GM21526 (cell line): ENCODE data around the gene PSMF1.
"Not testable (repeated sequence)": the region's sequence is repeated elsewhere in the genome, so short reads cannot be mapped to it uniquely, and the experiment has no call there.

Source experiments
- ATAC-seq: cut with Tn5 transposase; IDR thresholded peaks from one replicate; pipeline ENCODE4 v1.9.1; 2021; ENCODE audit warnings: moderate library complexity; ENCODE audit not compliant: unreplicated experiment, low FRiP score

The PSMF1 gene

DNA sequence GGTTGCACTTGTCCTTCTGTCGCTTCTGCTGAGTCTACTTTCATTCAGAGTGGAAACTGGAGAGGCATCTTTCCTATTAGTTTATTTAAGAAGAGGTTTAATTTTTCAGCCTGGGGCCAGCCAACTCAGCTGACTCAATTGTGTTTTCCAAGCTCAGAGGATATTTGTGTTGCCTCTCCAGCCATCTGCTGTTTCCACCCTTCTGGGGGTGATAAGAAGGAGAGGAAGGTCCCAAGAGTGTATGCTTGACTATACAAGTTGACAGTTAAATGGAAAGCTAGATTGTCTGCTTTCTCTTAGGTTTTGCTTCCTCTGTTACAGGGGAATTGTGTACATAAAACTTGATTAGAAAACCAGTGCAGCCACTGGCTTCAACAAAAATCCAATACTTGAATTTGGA lies 3.0 kb downstream of the PSMF1 start:
- no peak for ATAC-seq

DNA sequence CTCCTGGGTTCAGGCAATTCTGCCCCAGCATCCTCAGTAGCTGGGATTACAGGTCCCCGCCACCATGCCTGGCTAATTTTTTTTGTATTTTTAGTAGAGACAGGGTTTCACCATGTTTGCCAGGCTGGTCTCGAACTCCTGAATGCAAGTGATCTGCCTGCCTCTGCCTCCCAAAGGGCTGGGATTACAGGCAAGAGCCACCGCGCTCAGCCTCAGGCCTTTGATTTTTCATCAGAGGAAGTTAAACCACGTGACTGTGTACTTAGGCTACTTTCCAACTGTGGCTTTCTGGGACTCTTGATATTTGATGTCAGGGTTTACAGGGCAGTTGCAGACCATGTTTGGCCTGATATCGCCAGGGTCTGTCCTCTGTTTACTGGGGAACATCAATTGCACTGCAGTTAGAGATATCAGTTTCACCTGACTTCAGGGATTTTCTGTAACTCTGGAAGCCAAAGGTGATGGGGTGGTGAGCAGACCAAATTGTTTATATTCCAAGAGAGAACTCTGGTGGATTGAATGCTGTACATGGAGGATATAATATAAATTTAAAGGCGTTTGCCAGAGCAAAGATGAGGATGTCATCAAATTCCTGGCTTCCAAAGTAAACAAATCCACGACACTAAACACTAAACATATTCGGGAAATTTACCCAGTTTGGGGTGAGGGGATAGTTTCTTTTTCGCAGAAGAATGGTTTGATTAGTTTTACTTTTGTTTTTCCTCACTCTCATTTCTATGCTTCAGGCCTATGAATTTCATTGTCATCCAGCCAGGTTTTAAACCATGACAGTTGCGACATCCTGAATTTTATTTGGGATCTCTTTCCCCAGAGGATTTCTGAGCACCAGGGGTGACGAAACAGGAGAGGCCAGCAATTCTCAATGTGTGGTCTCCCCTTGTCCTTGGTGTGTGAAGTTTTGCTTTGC lies 4.2 kb downstream of the PSMF1 start:
- ATAC-seq, result no peak

DNA sequence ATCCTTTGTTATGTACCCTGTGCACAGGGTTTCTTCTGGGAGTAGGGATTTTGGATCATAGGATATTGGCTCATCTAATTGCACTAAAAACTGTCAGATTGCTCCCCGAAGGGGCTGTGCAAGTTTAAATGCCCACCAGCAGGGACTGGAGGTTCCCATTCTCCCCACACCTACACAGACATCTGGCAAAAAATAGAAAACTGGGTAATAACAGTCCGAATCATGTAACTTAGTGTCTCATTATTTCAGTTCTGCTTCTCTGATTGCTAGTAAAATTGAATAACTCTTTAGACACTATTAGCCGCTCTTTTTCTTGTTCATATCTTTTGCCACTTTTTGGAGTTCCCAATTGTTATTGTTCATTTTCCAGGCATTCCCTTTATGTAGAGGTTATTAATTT lies 5.3 kb downstream of the PSMF1 start:
- no peak for ATAC-seq

DNA sequence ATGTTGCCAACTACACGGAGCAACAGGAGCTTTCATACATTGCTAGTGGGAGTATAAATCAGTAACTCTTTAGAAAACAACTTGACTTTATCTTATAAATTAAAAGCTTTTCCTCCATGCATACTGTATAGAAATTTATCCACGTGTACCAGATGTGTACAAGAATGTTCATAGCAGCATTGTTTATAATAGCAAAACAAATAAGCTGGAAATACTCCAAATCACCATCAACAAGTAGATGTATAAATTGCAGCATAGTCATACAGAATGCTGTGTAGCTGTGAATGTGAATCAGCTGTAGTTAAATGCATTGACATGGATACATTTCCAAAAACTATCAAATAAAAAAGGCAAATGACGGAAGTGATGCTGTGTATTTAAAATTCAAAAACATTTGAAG lies 6.0 kb downstream of the PSMF1 start:
- ATAC-seq, result no peak

DNA sequence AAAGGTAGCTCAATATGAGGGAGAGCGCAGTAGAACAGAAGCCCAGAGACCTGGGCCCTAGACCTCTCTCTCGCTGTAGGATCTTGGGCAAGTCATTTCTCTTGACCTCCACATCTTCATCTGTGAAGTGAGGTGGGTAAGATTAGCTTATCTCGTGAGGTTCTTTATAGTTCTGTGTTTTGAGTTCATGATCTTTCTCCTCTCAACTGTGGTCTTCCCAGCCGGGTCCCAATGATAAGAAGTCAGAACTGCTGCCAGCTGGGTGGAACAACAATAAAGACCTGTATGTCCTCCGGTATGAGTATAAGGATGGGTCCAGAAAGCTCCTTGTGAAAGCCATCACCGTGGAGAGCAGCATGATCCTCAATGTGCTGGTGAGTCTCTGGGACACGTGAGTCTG lies 6.9 kb downstream of the PSMF1 start:
- no peak for ATAC-seq

DNA sequence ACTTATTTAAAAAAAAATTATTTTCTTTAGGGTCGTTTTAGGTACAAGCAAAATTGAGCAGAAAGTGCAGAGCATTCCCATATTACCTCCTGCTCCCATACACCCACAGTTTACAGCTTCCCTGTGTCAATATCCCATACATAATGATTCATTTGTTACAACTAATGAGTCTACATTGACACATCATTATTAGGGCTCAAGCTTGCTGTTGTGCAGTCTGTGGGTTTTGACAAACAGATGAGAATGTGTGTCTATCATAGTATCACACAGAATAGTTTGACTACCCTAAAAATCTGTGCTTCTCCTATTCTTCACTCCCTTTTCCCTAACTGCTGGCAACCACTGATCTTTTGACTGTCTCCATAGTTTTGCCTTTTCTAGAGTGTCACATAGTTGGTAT lies 9.4 kb downstream of the PSMF1 start:
- ATAC-seq, result no peak

DNA sequence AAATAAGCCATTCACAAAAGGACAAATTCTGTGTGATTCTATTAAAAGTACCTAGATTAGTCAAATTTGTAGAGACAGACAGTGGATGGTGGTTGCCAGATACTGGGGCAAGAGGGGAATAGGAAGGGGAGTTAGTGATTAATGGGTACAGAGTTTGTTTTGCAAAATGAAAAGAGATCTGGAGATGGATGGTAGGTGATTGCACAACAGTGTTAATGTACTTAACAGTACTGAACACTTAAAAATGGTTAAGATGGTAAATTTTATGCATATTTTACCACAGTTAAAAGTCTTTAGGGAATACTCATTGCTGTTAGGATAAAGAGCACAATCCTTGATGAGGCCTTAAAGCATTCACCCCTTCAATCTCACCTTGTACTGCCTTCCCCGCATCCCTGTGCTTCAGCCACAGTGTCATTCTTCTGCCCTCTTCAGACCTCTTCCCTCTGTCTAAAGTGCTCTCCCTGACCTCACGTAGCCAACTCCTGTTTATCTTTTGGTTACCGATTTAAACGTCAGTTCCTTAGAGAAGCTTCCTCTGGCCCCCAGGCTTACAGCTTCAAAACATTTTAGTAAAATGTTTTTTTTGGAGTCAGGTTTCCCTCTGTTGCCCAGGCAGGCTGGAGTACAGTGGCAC lies 11.8 kb downstream of the PSMF1 start:
- no peak for ATAC-seq

DNA sequence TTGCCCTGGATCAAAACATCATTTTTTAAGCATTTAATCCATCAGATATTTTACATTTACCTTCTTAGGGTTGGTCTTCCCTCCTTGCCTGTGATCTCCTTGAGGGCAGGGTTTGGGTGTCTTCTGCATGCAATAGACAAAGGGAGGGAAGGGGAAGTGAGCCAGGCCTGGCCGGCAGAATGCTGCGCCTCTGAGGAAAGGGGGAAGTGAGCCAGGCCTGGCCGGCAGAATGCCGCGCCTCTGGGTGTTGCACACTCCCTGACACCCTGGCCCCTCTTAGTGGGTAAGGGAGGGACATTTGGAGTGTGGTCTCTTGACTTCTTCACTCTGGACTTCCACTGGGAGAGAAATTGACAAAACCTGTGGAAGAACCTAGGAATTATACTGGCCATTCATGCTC lies 12.4 kb downstream of the PSMF1 start:
- no peak for ATAC-seq

DNA sequence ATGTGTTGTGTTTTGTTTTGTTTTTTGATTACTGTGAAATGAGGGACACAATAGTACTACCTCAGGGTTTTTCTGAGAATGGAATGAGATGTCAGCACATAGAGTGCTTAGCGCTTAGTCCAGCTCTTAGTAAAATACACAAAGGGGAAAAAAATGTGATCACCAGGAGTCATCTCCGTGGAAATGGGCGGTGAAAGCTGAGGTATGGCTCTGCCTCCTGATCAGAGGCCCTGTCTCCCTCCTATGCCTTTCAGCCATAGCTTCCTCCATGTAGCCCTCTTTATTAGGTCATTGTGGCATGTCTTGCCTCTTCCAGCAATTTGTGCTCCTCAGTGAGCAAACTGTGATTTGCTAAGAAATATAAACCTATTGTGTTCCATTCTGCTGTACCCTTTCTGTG lies 13.0 kb downstream of the PSMF1 start:
- no peak for ATAC-seq

DNA sequence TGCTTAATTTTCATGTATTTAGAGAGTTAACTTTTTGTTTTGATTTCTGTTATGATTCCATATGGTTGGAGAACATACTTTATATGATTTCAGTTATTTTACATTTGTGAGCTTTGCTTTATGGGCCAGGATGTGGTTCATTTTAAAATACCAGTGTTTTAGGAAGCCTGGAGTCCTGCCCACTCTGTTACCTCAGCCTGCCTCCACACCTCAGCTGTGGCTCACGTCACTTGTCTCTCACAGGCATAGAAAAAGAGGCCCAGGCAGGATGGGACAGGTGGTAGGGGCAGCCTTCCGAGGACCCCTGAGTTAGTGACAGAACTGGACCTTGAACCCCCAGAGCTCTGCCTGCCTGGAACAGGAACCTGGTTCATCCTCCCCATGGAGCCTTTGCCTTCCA lies 16.0 kb downstream of the PSMF1 start:
- no peak for ATAC-seq

DNA sequence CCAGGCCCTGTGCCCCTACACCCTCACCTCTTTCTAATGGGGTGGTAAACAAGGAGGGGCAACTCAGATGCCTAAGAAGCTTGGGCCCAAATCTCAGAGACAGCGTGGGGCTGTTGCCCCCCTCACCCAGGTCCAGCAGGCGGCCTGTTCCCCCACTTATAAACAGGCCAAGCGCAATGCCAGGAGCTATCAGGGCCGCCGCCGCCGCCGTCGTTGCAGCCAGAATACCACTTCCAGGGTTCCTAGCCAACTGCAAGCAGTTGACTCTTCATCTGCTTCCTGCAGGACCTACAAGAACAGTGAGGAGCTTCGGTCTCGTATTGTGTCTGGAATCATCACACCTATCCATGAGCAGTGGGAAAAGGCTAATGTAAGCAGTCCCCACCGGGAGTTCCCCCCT lies 16.4 kb downstream of the PSMF1 start:
- ATAC-seq, result no peak

DNA sequence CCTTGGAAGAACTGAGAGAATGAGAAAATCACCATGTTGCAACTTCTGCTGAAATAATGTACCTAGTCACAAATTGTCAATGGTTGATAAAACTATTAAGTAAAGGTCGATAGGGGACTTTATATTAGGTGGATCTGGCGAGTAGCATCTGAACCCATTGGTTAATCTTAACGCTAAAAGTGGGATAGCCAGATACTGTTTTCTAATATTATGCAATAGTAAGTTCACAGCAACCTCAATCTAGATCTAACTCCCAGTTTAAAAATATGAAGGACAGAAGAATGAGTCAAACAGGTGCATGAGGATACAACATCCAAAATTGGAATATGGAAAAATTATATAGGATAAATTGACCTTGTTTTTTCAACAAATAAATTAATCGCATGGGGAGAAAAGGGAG lies 18.8 kb downstream of the PSMF1 start:
- ATAC-seq, result no peak

DNA sequence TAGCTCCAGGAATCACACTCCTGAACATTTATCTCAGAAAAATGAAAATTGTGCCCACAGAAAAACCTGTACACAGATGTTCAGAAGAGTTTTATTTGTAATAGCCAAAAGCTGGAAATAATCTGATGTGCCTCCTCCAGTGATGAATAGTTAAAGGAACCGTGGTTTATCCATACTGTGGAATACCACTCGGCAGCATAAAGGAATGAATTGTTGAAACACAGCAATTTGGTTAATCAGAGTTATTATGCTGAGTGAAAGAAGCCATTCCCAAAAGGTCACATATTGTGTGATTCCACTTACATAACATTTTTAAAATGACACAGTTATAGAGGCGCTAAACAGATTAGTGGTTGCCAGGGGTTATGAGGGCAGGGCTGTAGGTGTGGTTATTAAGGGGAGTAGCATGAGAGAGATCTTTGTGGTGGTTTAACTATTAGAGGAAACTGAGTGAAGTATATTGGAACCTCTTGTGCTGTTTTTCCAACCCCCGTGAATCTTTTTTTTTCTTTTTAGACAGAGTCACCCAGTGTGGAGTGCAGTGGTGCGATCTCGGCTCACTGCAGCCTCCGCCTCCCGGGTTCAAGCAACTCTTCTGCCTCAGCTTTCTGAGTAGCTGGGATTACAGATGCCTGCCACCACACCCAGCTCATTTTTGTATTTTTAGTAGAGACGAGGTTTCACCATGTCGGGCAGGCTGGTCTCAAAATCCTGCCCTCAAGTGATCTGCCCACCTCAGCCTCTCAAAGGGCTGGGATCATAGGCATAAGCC lies 26.2 kb downstream of the PSMF1 start:
- ATAC-seq, result no peak

DNA sequence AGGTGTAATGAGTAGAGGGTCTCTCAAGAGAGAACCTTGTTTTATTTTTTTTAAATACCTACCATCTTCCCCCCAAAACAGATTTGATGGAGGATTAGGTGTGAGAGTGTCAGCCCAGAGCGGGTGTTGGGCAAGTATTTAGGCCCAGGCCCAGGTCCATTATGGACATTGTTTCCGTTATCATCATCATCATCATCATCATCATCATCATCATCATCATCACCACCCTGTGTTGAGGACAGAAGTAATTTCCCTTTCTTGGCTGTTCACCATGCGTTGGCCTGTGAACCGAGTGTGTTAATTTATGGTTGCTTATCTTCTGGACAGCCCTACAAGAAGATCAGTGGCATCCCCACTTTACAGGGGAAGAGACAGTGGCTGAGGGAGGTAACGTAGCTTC lies 28.6 kb downstream of the PSMF1 start:
- no peak for ATAC-seq

DNA sequence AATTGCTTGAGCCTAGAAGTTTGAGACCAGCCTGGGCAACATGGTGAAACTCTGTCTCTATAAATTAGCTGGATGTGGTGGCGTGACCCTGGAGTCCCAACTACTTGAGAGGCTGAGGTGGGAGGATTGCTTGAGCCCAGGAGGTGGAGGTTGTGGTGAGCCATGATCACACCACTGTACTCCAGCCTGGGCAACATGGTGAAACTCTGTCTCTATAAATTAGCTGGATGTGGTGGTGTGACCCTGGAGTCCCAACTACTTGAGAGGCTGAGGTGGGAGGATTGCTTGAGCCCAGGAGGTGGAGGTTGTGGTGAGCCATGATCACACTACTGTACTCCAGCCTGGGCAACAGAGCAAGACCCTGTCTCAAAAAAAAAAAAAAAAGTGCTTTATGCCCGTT lies 31.4 kb downstream of the PSMF1 start:
- not testable (repeated sequence) for ATAC-seq

DNA sequence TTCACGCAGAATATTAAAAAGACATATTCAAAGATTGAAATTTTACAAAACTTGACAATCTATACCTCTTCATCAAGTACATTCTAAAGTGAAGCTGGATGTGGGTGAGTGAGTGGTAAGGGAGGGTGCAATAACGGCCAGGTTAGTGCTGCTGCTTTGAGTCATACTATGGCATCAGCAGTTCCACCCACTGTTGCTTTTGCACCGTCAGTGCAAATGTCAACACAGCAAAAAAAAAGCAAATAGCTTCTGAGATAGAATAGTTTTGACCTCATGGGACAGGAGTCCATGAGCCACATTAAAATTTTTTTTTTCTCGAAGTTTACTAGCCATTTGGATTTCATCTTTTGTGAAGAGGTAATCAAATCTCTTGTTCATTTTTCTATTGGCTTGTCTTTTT lies 31.8 kb downstream of the PSMF1 start:
- no peak for ATAC-seq

DNA sequence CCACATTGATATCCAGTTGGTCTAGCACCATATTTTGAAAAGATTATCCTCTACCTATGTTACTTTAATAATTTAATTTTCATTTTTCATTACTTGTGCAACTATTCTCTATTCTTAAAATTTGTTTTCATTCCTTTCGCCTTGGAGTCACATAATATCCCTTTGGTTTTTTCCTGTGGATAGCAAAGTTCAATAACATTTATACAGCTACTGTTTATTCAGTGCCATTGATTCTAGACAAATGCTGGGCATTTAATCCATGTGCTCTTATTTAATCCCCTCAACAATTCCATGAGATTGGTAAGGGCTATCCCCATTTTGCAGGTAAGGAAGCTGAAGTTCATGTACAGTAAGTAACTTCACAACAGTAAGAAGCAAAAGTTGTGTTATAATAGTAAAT lies 32.6 kb downstream of the PSMF1 start:
- ATAC-seq, result no peak

DNA sequence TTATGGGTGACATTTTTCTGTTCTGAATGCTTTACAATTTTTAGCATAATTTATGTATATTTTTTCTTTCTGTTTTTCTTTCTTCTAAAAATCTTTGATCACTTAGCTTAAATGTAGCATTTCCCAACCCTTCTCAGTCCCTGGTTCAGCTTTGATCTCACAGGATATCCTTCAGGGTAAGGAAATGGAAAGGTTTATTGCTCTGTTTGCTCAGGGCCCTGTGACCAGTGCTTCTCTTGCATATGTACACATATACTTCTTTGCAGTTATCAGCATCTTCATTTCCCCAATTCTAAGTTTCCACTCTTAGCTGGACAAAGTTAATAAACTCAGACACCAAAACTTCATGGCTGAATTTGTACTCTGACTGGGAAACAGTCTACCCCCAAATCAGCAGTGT lies 35.8 kb downstream of the PSMF1 start:
- ATAC-seq, result no peak

DNA sequence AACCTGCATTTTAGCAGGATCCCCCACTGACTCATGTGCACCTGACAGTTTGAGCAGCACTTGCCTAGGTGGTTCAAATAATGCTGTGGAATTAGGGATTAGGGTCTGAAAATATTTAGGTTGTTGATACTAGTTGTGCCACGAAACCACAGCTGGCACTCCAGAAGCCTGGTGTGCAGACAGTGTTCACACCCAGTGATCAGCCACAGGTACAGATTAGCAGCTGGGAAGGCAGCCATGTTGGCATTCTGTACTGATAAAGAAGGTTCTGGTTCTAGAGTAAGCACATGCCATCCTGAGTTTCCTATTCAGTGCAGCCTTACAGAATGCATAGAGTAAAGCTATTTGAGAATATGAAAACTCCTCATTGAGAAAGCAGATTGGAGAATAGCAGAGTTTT lies 36.3 kb downstream of the PSMF1 start:
- ATAC-seq, result no peak

DNA sequence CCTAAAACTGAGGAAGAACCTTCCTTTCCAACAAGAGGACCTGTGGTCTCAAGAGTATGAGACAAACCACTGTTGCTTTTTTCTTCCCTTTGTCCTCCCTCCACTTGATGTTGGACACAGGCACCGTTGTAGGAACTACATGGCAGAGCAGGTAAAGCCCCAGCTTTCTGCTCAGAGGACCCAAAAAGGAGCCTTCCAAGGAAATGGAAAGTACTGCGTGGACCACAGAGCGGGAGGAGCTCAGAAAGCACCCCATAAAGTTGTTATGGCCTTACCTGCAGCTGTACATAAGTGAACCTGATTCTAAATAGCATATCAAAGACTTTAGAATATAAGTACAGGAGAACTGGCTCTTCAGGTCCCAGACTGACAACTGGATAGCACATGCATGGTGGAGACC lies 36.9 kb downstream of the PSMF1 start:
- no peak for ATAC-seq

DNA sequence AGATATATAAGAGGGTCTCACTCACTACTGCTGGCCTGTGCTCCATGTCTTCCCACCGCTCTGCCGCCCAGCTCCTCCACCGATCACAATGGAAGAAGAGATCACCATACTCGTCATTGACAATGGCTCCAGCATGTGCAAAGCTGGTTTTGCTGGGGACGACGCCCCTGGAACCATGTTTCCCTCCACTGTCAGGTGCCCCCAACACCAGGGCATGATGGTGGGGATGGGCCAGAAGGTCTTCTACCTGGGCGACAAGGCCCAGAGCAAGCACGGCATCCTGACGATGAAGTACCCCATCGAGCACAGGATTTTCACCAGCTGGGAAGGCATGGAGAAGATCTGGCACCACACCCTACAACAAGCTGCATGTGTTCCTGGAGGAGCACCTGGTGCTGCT lies 42.1 kb downstream of the PSMF1 start:
- ATAC-seq, result no peak
